ENCODE data around the gene ISCA2. TPM values are rescaled to one million over a fixed set of nuclear protein-coding genes. Genes with fewer than 3 reads are reported as not detected.
A peak's percentile ranks its signal among the peaks of the same experiment; 100 is the strongest.

The ISCA2 gene
- total and polyA plus RNA-seq, 9 of the 15 experiments (the other 6 are each of a cell fraction or from before 2014, with no cell fraction given), result 5.0 to 36.7 (median 18.1) TPM

GRCh38 chr14:74459289-74459946, 34.1 kb upstream of the ISCA2 start (continued):
- TF ChIP-seq NFRKB (IDR thresholded peaks at IDR 0.05; ENCODE audit: low read depth) (no peak), EP400 (IDR thresholded peaks at IDR 0.05) (no peak), LARP7 (IDR thresholded peaks at IDR 0.05) (no peak), ZNF41 (CRISPR knock-in tag; conservative IDR thresholded peaks at IDR 0.05) (no peak), ARID2 (IDR thresholded peaks at IDR 0.05) (no peak), NFE2 (IDR thresholded peaks at IDR 0.05; ENCODE audit: low read depth) (peak; percentile 76), CBFA2T3 (IDR thresholded peaks at IDR 0.05) (no peak), ZNF217 (CRISPR knock-in tag; IDR thresholded peaks at IDR 0.05) (no peak), ATF4 (CRISPR knock-in tag; IDR thresholded peaks at IDR 0.05) (no peak), HNRNPL (IDR thresholded peaks at IDR 0.05; ENCODE audit: low read depth, low read length) (no peak), NELFE (IDR thresholded peaks at IDR 0.05; ENCODE audit: insufficient read depth, insufficient read length) (no peak), FOSL1 (tag; conservative IDR thresholded peaks at IDR 0.05) (0 out of 2 replicates have a peak, but pooled peaks have one; percentile 35), HMG20A (CRISPR knock-in tag; conservative IDR thresholded peaks at IDR 0.05) (no peak), ZBTB17 (CRISPR knock-in tag; IDR thresholded peaks at IDR 0.05) (no peak), MBD1 (CRISPR knock-in tag; IDR thresholded peaks at IDR 0.05) (no peak), RBM25 (IDR thresholded peaks at IDR 0.05; ENCODE audit: low read depth, low read length, severe bottlenecking) (no peak), PYGO2 (tag; IDR thresholded peaks at IDR 0.05) (no peak), POLR2G (IDR thresholded peaks at IDR 0.05; ENCODE audit: low read depth, low read length) (no peak), NCOA2 (IDR thresholded peaks at IDR 0.05; ENCODE audit: partially characterized antibody in 2 of 2) (no peak), JUND (IDR thresholded peaks at IDR 0.05; ENCODE audit: borderline replicate concordance, low read depth, low read length) (peak; percentile 75), JUND (tag; IDR thresholded peaks at IDR 0.05; ENCODE audit: borderline replicate concordance, low read depth, low read length) (peak; percentile 40; the same call in 1 of the 3 replicates), HBP1 (CRISPR knock-in tag; IDR thresholded peaks at IDR 0.05) (no peak), THAP7 (CRISPR knock-in tag; IDR thresholded peaks at IDR 0.05) (no peak)
- TF ChIP-seq, protein P1, sequence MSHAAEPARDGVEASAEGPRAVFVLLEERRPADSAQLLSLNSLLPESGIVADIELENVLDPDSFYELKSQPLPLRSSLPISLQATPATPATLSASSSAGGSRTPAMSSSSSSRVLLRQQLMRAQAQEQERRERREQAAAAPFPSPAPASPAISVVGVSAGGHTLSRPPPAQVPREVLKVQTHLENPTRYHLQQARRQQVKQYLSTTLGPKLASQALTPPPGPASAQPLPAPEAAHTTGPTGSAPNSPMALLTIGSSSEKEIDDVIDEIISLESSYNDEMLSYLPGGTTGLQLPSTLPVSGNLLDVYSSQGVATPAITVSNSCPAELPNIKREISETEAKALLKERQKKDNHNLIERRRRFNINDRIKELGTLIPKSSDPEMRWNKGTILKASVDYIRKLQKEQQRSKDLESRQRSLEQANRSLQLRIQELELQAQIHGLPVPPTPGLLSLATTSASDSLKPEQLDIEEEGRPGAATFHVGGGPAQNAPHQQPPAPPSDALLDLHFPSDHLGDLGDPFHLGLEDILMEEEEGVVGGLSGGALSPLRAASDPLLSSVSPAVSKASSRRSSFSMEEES (CRISPR knock-in tag; IDR thresholded peaks at IDR 0.05), result peak; percentile 55

Data from K562 (cell line).